Neural progenitor cell (in vitro differentiated cells): ENCODE measurements around the gene RAD51B. TPM values are rescaled to one million over a fixed set of nuclear protein-coding genes. Genes with fewer than 3 reads are reported as not detected.

ENCODE experiments used
- DNase-seq: peaks from one replicate; pipeline ENCODE4 v3.0.0-alpha.2; 2016; ENCODE audit warnings: low spot score
- H2AFZ ChIP-seq: fragments of 200-600 bp; sonication (generic); replicated peaks from 2 replicates; pipeline ENCODE4 v1.6.1; 2016; ENCODE audit warnings: antibody characterized with exemption
- H3F3A ChIP-seq: fragments of 200-600 bp; sonication (generic); 2 replicates; pipeline ENCODE4 v1.6.1; 2016; ENCODE audit warnings: antibody characterized with exemption, low read depth
- H3K27ac ChIP-seq: fragments of 200-600 bp; sonication (generic); 2 replicates; pipeline ENCODE4 v1.5.1; 2016; ENCODE audit warnings: mild to moderate bottlenecking
- H3K27me3 ChIP-seq: fragments of 200-600 bp; sonication (generic); 2 replicates; pipeline ENCODE4 v1.6.1; 2016; ENCODE audit warnings: mild to moderate bottlenecking, moderate library complexity
- H3K36me3 ChIP-seq: fragments of 200-600 bp; sonication (generic); 2 replicates; pipeline ENCODE4 v1.5.1; 2016
- H3K4me1 ChIP-seq: fragments of 200-600 bp; sonication (generic); 2 replicates; pipeline ENCODE4 v1.6.1; 2016; ENCODE audit warnings: mixed run types
- H3K4me2 ChIP-seq: fragments of 200-600 bp; sonication (generic); 2 replicates; pipeline ENCODE4 v1.6.1; 2016
- H3K4me3 ChIP-seq: fragments of 200-600 bp; sonication (generic); 2 replicates; pipeline ENCODE4 v1.5.1; 2016
- H3K79me2 ChIP-seq: fragments of 200-600 bp; sonication (generic); 2 replicates; pipeline ENCODE4 v1.6.1; 2016; ENCODE audit warnings: low read depth
- H3K9ac ChIP-seq: fragments of 200-600 bp; sonication (generic); 2 replicates; pipeline ENCODE4 v1.6.1; 2016
- H3K9me3 ChIP-seq: fragments of 200-600 bp; sonication (generic); 2 replicates; pipeline ENCODE4 v1.5.1; 2016; ENCODE audit warnings: low read depth
- H4K20me1 ChIP-seq: fragments of 200-600 bp; sonication (generic); 2 replicates; pipeline ENCODE4 v1.6.1; 2016; ENCODE audit warnings: low read depth
- H3K27ac Mint-ChIP-seq: 3 replicates; pipeline ENCODE4 v1.8.0; 2021; ENCODE audit warnings: mixed read lengths
- H3K27me3 Mint-ChIP-seq: 2 replicates; pipeline ENCODE4 v1.8.0; 2022; ENCODE audit warnings: low read depth, mild to moderate bottlenecking, inconsistent platforms, moderate library complexity, mixed read lengths; ENCODE audit not compliant: insufficient read depth
- H3K36me3 Mint-ChIP-seq: 3 replicates; pipeline ENCODE4 v1.8.0; 2021; ENCODE audit warnings: mixed read lengths
- H3K4me1 Mint-ChIP-seq: 3 replicates; pipeline ENCODE4 v1.8.0; 2021; ENCODE audit warnings: mixed read lengths
- H3K4me3 Mint-ChIP-seq: 3 replicates; pipeline ENCODE4 v1.8.0; 2021; ENCODE audit warnings: mild to moderate bottlenecking, moderate library complexity, mixed read lengths
- H3K9me3 Mint-ChIP-seq: 3 replicates; pipeline ENCODE4 v1.8.0; 2020; ENCODE audit warnings: mixed read lengths
- CTCF ChIP-seq: fragments of 200-600 bp; sonication (generic); IDR thresholded peaks from 2 replicates; pipeline ENCODE4 v1.5.1; 2017; ENCODE audit warnings: antibody characterized with exemption, mild to moderate bottlenecking
- EZH2 ChIP-seq: fragments of 200-600 bp; sonication (generic); IDR thresholded peaks from 2 replicates; pipeline ENCODE4 v1.6.1; 2017; ENCODE audit warnings: antibody characterized with exemption, mild to moderate bottlenecking, moderate library complexity
- EZH2phosphoT487 ChIP-seq: fragments of 200-600 bp; sonication (generic); IDR thresholded peaks from 2 replicates; pipeline ENCODE4 v1.6.1; 2017; ENCODE audit warnings: antibody characterized with exemption
- total RNA-seq: library from RNA; depleted of rRNA; stranded (reverse); fragments of >200 nt; gene quantifications from 2 replicates; pipeline ENCODE4 v1.2.3, GENCODE V29; 2015; ENCODE audit warnings: low replicate concordance

The RAD51B gene
- total RNA-seq, 1 donor from 2014 or later = 50.5 TPM

GRCh38 chr14:68712703-68713370, 893.3 kb downstream of the RAD51B start:
- Histone ChIP-seq H3K9ac (no peak overlapping the region), H3K9me3 (no peaks in the 10 kb centered on the region), H3K79me2 (no peaks in the 10 kb centered on the region), H3K4me1 (no peaks in the 10 kb centered on the region), H3K4me2 (no peak overlapping the region), H3F3A (no peaks in the 10 kb centered on the region), H4K20me1 (no peaks in the 10 kb centered on the region), H3K36me3 (no peaks in the 10 kb centered on the region), H2AFZ (no peak overlapping the region), H3K27me3 (no peaks in the 10 kb centered on the region), H3K27ac (no peak overlapping the region), H3K4me3 (no peak overlapping the region)
- Mint-ChIP-seq H3K36me3 (no peaks in the 10 kb centered on the region), H3K4me1 (peaks cover 8% of the 10 kb centered on the region), H3K27ac (peak overlapping the region; percentile 13), H3K9me3 (peaks cover 3% of the 10 kb centered on the region), H3K27me3 (peaks cover 11% of the 10 kb centered on the region), H3K4me3 (no peak overlapping the region)
- TF ChIP-seq CTCF (no peak), EZH2phosphoT487 (no peak), EZH2 (no peak)
- no peak for DNase-seq

- no peak for DNase-seq
- Histone ChIP-seq H3K9ac (no peak overlapping the region), H2AFZ (no peak overlapping the region), H4K20me1 (no peaks in the 10 kb centered on the region), H3K27ac (no peak overlapping the region), H3K36me3 (no peaks in the 10 kb centered on the region), H3K4me1 (no peaks in the 10 kb centered on the region), H3F3A (no peaks in the 10 kb centered on the region), H3K27me3 (no peaks in the 10 kb centered on the region), H3K79me2 (no peaks in the 10 kb centered on the region), H3K4me2 (no peak overlapping the region), H3K4me3 (no peak overlapping the region), H3K9me3 (no peaks in the 10 kb centered on the region)
- peaks cover 14% of the 10 kb centered on the region for H3K27me3 Mint-ChIP-seq
- no peak overlapping the region for H3K4me3 Mint-ChIP-seq
- peak overlapping the region; percentile 29 for H3K27ac Mint-ChIP-seq
- peaks cover 3% of the 10 kb centered on the region for H3K9me3 Mint-ChIP-seq
- peaks cover 12% of the 10 kb centered on the region for H3K4me1 Mint-ChIP-seq
- no peak for TF ChIP-seq CTCF
- TF ChIP-seq EZH2phosphoT487 = no peak
- no peak for TF ChIP-seq EZH2
- no peaks in the 10 kb centered on the region for H3K36me3 Mint-ChIP-seq
Observed at GRCh38 chr14:68713782-68714181, 894.2 kb downstream of the RAD51B start.

GRCh38 chr14:68714991-68715924, 895.7 kb downstream of the RAD51B start:
- Histone ChIP-seq H3K36me3 (no peaks in the 10 kb centered on the region), H2AFZ (no peak overlapping the region), H3K9ac (no peak overlapping the region), H3K9me3 (no peaks in the 10 kb centered on the region), H4K20me1 (no peaks in the 10 kb centered on the region), H3K4me1 (no peaks in the 10 kb centered on the region), H3F3A (no peaks in the 10 kb centered on the region), H3K27me3 (no peaks in the 10 kb centered on the region), H3K4me3 (no peak overlapping the region), H3K27ac (no peak overlapping the region), H3K79me2 (no peaks in the 10 kb centered on the region), H3K4me2 (no peak overlapping the region)
- Mint-ChIP-seq H3K36me3 (no peaks in the 10 kb centered on the region), H3K4me3 (no peak overlapping the region), H3K9me3 (peaks cover 2% of the 10 kb centered on the region), H3K4me1 (peaks cover 12% of the 10 kb centered on the region), H3K27me3 (peaks cover 8% of the 10 kb centered on the region), H3K27ac (no peak overlapping the region)
- TF ChIP-seq CTCF (no peak), EZH2phosphoT487 (no peak), EZH2 (no peak)
- DNase-seq = no peak
